Stimulated activated CD4-positive, alpha-beta T cell treated with anti-CD3 and anti-CD28 coated beads, Interleukin-15, amount 100 ng/mL, for 48 hours (primary cell): ENCODE measurements around the gene EPHB2.
"Not testable (repeated sequence)": the region's sequence is repeated elsewhere in the genome, so short reads cannot be mapped to it uniquely, and the experiment has no call there.

ENCODE experiments used
- DNase-seq, 2 donors: peaks; one replicate each; pipeline ENCODE4 v3.0.0-alpha.2; 2020; ENCODE audit warnings: low read depth in 2 of 2

EPHB2 gene

GRCh38 chr1:22818061-22818770, 107.6 kb downstream of the EPHB2 start:
- DNase-seq: no peak

- no peak for DNase-seq
Measured at GRCh38 chr1:22819361-22819760, 108.7 kb downstream of the EPHB2 start.

GRCh38 chr1:22821027-22821426, 110.4 kb downstream of the EPHB2 start:
- no peak for DNase-seq

- no peak for DNase-seq
Measured at GRCh38 chr1:22822371-22822770, 111.7 kb downstream of the EPHB2 start.

GRCh38 chr1:22824466-22824865, 113.8 kb downstream of the EPHB2 start:
- DNase-seq: no peak

- no peak for DNase-seq
Measured at GRCh38 chr1:22824975-22825374, 114.3 kb downstream of the EPHB2 start.

GRCh38 chr1:22825486-22826189, 115.0 kb downstream of the EPHB2 start:
- DNase-seq: no peak

- no peak for DNase-seq
Measured at GRCh38 chr1:22826604-22827580, 116.3 kb downstream of the EPHB2 start.

- DNase-seq: no peak
Measured at GRCh38 chr1:22827666-22828483, 117.2 kb downstream of the EPHB2 start.

GRCh38 chr1:22828484-22829308, 118.1 kb downstream of the EPHB2 start:
- no peak for DNase-seq

GRCh38 chr1:22829309-22829989, 118.8 kb downstream of the EPHB2 start:
- DNase-seq: no peak

GRCh38 chr1:22830041-22830566, 119.5 kb downstream of the EPHB2 start:
- no peak for DNase-seq

- no peak for DNase-seq
Measured at GRCh38 chr1:22830757-22831340, 120.2 kb downstream of the EPHB2 start.

- DNase-seq: peak in 1 of 2 donors; percentile 2
Measured at GRCh38 chr1:22831729-22832413, 121.2 kb downstream of the EPHB2 start.

- DNase-seq: no peak
Measured at GRCh38 chr1:22832414-22832786, 121.8 kb downstream of the EPHB2 start.

GRCh38 chr1:22833699-22834098, 123.1 kb downstream of the EPHB2 start:
- no peak for DNase-seq

GRCh38 chr1:22834420-22834819, 123.8 kb downstream of the EPHB2 start:
- DNase-seq: not testable (repeated sequence)

GRCh38 chr1:22835636-22836319, 125.1 kb downstream of the EPHB2 start:
- DNase-seq: no peak
